HUDEP-2 (cell line): ENCODE data around the gene TMEM164.
"Not testable (repeated sequence)": the region's sequence is repeated elsewhere in the genome, so short reads cannot be mapped to it uniquely, and the experiment has no call there.

Source experiments
- DNase-seq, 76 experiments: peaks; one replicate each; lab custom pipeline; 2025; ENCODE audit not compliant: unreplicated experiment in 76 of 76; lab: John Stamatoyannopoulos, UW

Gene TMEM164

DNA sequence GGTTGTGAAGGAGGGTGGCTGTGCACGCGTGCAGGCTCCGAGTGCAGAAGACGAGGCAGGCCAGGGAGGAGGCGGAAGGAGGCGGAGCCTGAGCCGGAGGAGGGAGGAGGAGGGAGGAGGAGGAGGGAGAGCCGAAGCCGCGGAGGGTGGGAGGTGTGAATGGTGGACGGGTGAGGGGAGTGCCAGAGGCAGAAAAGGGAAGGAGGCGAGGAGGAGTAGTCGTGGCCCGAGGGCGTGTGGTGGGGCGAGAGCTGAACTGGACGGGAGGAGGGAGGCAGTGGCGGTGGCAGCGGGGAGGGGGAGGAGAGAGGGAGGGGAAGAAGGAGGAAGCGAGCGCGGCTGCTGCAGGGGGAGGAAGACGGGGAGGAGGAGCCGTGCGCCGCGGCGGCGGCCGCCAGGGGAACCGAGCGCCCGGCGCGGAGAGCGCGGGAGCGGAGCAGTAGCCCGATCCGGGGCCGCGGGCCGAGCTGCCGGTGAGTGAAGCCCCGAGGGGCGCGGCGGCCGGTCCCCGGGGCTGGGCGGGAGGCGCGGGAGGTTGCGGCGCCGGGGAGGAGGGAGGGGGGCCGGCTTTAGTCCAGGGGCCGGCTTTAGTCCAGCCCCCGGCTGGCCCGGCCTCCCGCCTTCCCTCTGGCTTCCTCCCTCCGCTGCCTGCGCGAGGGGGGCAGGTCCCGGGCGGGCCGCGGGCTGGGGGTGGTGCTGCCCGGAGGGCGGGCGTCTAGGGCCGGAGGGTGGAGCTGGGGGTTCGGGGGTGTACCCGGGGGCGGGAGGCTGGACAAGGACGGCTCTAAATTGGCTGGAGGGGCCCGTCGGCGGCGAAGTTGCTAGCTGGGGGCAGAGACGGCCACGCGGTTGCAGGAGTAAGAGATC, at the start of gene TMEM164:
TSS of gene TMEM164 (plus strand) at position 815 of the 867 bp plus-strand sequence. CDS start 661 bp downstream, outside the sequence.
- peak; percentile 1 to 90 (median 75) for DNase-seq

DNA sequence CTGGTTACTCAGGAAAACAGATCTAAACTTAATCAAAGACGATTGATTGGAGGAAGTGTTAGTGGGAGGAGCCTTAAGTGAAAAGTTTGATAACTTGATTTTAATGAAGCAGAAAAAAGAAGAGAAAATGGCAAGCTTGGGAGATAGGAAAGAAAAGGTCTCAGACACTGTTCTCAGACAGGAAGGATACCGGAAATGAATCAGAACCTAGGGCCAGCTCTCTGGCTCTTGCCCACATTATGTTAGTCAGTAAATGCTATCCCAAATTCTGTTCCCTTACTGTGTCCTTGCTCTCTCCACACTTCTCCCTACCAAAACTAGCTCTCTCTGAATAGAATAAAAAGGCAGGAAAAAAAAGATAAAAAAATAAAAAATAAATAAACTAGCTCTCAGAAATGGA, 48.6 kb upstream of the TMEM164 start:
- DNase-seq, result no peak

DNA sequence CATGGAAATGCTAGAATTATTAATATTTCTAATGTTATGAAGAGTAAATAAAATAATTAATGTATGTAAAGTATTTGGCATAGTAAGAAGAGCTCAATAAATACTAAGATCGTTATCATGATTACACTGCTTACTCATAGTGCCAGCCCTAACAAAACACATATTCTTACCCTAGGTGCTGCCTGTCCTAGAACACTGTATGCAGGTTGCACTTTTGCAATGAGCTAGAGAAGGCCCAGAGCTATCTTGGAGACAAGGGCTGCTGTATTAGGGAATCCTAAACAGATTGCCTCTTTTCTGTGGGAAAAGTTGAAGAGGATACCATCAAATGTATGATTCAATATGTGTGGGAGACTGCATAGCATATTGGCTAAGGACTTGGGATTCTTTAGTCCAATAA, 48.0 kb upstream of the TMEM164 start:
- DNase-seq, result no peak

DNA sequence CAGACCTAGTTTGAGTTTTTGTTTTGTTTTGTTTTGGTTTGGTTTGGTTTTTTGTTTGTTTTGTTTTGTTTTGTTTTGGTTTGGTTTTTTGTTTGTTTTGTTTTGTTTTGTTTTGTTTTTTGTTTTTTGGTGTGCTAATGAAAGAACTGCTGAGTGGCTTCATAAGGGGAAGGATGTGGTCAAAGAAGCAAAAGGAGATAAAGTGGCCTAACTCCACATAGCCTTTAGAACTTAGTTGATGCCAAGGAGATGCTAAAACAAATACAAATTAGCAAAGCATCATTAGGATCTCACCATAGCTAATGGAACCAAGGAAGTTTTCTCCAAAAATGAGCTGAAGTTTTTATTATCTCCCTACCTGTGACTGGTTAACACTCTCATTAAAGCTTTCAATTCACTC, 44.6 kb upstream of the TMEM164 start:
- DNase-seq, result no peak

DNA sequence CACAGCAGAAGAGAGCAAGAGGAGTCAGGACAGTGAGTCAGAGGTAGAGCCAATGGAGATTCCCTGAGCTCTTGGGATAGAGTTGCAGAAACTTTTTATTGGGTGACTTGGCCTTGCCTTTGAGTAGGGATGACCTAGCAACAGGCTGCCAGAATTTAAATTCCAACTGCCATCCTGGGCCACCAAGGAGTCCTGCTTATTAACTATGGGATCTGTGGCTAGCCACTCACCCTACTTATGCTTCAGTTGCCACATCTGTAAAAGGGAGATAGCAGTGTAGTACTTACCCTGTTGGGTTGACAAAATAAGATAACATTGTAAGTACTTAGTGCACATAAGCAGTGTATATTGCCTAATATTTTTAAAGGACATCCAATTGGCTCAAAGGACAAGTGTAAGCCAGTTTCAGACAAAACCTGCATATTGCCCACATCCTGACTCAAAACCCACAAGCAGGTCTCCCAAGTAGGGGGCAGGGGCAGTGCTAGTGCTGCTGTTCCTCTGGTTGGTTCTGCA, 43.5 kb upstream of the TMEM164 start:
- DNase-seq, result peak in 72 of 76 experiments; percentile 1 to 84 (median 34)

DNA sequence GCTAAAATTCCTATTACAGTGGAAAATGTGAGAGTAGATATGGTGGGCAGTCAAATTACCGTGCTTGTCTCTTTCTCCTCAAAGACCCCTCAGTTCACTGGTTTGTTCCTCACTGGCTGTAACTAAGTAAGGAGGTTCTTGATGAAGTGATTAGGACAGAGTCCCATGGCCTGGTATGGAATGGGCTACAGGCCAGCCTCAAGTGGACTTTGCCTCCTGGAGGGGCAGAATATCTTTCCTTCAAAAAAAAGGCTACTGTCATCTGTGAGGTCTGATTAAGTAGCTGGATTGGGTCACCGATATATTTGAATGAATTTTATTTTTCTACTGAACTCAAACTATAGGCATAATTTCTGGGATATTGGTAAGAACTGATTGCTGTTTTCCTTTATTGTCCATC, 38.5 kb upstream of the TMEM164 start:
- no peak for DNase-seq

DNA sequence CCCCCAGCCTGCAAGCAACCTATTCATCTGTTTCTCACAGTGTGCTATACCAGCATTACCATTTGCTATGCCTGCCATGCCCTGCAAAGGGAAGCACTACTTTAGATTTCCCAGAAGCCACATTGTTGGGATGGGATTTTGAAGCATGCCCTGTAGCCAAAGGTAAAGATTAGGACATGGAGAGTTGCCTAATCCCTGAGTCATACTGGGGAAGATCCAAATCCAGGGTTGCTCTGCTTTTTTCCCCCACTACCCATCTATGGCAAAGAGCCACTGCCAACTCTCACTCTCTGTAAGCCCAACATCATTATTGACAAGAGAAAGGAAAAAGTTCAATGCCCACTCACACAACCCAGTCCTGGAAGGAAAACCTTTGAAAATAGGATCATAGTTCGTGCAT, 36.7 kb upstream of the TMEM164 start:
- no peak for DNase-seq

DNA sequence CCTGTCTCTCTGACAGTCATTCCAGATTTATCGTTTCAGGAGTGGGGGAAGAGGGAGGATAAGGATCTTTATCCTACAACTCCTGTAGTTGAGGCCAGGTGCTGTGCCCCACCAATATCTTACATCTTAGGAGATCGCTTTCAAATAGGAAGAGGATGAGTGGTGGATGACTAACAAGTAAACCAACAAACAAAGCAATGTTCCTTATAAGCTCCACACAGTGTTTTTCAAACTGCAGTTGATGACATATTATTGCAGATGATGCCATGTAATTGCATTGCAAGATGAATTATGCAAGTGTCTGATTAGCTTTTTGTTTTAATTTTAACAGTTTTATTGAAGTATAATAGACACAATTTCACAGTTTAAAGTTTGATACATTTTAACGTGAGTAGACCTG, 35.8 kb upstream of the TMEM164 start:
- DNase-seq, result no peak

DNA sequence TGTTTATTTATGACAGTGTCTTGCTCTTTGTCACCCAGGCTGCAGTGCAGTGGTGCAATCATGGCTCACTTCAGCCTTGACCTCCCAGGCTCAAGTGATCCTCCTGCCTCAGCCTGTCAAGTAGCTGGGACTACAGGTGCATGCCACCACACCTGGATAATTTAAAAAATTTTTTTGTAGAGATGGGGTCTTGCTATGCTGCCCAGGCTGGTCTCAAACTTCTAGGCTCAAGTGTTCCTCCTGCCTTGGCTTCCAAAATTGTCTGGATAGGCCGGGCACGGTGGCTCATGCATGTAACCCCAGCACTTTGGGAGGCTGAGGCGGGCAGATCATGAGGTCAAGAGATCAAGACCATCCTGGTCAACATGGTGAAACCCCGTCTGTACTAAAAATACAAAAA, 32.1 kb upstream of the TMEM164 start:
- not testable (repeated sequence) for DNase-seq

DNA sequence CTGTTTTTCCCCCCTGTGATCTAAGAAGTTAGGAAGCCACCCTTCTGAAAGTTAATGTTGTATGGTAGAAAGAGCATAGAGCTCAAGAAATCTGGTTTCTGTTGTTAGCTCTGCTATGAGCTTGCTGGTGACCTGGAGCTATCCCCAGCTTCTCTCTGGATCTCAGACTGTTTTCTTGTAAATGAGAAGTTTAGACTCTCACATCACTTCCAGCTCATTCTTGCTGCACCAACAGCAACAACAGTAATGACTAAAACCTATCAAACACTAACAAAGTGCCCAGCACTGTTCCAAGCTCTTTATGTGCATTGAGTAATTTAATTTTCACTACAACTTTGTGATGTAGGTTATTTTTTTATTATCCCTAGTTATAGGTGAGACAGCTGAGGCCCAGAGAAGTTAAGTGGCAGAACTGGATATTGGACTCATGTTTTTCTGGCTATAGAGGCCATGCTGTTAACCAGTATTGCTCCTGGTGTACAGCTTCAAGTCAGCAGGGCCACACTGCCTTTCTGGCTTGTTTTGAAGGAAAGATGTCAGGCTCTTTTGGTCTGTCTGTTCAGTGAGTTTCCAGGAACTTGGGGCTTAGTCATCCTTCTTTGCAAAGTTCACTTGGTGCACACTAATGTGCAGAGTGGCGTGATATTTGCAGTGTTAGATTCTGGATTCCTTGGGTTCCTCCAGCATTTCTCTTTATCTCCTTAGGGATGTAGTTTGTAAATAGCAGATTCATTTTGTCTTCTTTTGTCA, 27.8 kb upstream of the TMEM164 start:
- peak in 11 of 76 experiments; percentile 1 to 49 (median 8) for DNase-seq

DNA sequence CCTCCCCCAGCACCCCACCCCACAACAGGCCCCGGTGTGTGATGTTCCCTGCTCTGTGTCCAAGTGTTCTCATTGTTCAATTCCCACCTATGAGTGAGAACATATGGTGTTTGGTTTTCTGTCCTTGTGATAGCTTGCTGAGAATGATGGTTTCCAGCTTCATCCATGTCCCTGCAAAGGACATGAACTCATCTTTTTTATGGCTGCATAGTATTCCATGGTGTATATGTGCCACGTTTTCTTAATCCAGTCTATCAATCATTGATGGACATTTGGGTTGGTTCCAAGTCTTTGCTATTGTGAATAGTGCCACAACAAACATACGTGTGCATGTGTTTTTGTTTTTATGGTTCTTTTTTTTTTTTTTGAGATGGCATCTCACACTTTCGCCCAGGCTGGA, 17.7 kb upstream of the TMEM164 start:
- DNase-seq, result not testable (repeated sequence)

DNA sequence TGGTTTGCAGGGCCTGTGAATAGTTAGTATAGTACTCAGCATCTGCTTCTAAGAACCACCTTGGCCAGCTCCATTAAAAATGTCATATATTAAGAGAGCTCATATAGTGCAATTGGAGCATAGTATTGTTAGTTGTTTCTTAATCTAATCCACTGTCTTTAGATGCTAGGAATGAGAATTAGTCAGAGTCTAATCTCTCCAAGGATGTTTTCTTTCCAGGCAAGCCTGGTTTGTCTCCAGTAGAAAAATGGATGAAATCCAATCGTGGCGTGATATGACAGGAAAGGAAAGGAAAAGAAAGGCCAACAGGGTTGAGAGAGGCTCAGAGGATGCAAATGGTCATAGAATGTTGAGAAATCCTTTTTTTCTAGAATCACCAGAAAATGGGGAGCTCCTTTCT, 15.0 kb upstream of the TMEM164 start:
- no peak for DNase-seq

DNA sequence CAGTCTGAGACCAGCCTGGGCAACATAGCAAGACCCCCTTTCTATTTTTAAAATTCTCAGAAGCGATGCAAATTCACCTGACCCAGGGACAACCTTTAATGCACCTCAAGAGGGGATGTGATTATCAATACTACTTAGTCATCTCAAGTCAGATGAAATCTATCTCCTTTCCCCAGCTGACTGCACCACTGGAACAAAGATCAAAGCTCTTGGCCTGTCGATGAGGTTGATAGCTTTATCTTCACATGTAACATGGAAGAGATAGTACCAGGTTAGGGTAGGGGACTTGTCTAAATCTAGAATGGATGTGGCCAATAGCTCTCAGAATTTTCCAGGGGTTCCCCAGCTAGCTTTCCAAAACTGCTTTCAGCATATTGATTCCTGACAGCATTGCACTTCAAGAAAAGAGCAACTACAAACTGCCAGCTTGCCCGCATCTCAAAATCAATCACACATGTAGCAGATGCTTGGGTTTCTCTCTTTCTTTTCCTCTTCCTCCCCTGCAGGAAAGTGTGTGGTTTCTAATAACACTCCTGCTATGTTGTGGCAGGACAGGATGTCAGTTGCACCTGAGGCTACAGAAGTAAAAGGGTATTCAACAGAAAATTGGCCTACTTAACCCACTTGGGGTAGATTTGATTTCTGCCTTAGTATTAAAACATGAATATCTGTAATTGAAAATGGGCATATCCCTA, 12.2 kb upstream of the TMEM164 start:
- DNase-seq, result no peak

DNA sequence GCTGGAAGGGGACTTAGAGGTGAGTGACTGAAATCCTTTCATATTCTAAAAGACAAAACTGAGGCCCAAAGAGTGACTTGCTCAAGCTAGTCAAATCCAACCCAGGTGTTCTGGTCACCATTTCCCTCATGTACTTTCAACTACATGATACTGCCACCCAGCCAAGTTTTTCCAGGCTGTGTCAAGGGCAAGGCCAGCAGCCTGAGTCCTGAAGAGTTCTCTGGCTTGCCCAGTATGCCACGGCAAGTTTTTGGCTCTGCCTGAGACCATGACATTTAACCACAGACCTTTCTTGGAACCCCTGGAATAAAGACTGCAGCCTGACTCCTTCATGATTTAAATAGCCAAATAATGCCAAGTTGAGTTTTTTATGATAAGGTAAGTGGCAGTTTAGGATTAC, 10.7 kb upstream of the TMEM164 start:
- no peak for DNase-seq

DNA sequence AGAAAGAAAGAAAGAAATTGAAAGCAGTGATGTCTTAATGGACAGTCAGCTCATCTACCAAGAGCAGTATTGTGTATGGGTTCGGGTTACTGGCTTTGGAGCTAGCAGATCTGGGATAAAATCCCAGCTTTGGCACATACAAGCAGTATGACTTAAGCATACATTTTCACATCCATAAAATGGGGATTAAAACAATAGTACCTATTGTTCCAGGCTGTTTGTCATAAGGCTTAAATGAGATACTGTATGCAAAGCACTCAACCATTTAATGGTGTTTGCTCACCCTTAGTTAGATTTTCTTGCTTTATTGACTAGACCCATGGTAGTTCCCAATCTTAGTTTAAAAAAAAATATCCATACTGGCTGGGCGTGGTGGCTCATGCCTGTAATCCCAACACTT, 7.8 kb upstream of the TMEM164 start:
- no peak for DNase-seq

DNA sequence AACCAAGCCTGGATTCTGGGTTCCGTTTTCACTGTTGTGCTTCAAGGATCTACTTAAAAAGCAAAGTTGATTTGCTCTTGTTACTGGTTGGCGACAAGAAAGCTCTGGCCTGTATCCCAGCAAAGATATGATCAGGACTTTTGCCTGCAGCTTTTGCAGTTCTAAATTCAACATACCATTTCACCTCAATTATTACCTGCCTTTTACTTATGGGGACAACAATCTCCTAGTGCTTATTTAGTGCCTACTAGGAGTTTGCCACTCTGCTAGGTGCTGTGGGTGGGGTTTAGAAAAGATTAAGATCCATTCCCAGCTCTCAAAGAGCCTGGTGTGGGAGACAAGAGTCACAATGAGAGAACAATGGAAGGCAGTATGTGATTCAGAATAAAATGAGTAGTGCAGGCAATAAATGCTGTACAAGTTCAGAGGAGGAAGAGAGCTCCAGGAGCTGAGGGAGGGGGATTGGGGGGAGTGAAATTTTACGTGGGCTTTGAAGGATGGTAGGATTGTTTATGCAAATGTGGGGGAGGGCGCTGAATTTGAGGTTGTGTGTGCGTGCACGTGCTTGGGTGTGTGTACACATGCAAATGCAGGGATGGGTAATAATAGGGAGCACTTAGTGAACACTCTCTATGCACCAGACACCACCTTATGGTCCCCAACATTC, 5.0 kb upstream of the TMEM164 start:
- DNase-seq, result peak in 1 of 76 experiments; percentile 0

DNA sequence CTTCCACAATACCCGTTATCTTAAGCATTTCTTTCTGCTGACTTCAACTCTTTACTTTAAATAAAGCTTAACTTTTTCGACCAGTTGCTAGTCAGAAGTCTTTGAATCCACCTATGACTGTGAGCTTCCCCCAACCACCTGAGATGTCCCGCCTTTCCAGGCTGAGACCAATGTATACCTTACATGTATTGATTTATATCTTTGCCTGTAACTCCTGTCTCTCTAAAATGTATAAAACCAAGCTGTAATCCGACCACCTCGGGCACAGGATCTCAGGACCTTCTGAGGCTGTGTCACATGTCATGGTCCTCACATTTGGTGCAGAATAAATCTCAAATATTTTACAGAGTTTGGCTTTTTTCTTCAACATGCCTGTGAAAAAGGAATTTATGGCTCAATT, 2.9 kb upstream of the TMEM164 start:
- no peak for DNase-seq

DNA sequence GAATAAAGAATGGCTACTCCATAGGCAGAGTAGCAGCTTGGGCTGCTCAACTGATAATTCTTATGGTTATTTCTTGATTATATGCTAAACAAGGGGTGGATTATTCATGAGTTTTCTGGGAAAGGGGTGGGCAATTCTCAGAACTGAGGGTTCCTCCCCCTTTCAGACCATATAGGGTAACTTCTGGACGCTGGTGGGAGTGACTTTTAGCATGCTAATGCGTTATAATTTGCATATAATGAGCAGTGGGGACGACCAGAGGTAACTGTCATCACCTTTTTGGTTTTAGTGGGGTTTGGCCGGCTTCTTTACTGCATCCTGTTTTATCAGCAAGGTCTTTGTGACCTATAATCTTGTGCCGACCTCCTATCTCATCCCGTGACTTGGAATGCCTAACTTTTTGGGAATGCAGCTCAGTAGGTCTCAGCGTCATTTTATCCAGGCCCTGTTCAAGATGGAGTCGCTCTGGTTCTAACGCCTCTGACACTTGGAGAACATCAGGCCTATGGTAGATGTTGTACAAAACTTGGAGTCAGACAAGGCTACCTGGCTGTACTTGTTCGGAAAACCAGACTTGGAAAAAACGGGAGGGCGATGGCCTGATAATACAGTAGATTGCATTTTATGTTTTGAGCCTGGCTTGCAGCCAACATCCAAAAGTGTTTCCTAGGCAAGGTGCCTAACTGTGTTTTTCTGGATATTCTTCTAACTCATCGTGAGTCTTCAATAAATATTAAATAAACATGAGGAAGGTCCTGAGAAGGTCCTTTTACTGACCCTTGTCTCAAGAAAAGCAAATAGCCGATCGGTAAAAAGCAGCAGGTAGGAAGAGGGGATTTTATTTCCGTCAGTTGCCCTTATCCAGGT, 1.8 kb upstream of the TMEM164 start:
- DNase-seq, result peak in 2 of 76 experiments; percentile 7 to 16

DNA sequence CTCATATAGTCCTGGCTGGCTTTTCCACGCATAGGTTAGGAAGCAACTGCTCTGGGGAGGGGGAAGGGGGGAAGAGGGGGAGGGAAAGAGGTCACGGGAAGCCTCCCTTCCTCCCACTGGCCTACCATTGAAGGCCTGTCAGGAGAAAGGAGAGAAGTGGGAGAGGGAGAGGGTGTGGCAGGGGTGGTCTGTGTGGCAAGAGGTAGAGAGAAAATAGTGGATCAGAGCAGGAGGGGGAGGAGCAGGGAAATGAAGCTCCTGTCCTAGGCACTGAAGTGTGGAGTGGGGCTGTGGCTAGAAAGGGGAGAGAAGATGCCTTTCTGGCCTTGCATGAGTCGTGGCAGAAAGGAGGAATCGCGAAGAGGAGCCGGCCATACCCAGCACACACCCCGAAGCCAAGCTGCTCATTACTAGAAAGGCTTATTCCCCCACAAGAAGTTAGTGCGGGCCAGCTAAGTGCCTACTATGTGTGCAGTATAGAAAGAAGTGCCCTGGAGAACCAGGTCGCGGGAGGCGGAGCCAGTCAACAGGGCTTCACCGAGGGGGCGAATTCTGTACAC, 1.1 kb upstream of the TMEM164 start:
- peak in 1 of 76 experiments; percentile 19 for DNase-seq
